ENCODE measurements around the gene FSTL5.

DNA sequence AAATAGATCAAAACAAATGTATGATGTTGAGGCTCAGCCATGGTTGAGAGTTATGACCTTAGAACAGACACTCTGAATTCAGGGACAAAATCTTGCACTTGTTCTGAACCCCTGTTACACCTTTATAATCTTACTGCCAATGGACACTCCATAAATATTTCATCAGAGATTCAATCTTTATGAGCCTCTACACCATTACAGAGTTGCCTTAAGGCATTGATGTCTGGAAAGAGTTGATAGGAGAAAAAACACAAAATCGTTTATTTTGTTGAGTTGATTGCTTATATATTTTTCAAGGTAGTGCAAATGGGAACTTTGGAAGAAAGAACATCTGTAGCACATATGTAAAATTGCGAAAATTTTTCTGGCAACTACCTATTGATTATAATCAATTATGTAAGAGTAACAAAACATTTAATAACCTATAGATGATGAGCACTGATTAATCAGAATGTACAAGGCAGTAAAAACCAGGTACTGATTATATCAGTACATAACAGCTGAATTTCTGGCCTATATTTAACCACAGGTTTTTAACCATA lies 568.5 kb downstream of the FSTL5 start:
- TF ChIP-seq, protein P1, sequence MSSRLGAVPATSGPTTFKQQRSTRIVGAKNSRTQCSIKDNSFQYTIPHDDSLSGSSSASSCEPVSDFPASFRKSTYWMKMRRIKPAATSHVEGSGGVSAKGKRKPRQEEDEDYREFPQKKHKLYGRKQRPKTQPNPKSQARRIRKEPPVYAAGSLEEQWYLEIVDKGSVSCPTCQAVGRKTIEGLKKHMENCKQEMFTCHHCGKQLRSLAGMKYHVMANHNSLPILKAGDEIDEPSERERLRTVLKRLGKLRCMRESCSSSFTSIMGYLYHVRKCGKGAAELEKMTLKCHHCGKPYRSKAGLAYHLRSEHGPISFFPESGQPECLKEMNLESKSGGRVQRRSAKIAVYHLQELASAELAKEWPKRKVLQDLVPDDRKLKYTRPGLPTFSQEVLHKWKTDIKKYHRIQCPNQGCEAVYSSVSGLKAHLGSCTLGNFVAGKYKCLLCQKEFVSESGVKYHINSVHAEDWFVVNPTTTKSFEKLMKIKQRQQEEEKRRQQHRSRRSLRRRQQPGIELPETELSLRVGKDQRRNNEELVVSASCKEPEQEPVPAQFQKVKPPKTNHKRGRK (CRISPR knock-in tag; IDR thresholded peaks at IDR 0.05; ENCODE audit: borderline replicate concordance) = no peak
- TF ChIP-seq, protein P2, sequence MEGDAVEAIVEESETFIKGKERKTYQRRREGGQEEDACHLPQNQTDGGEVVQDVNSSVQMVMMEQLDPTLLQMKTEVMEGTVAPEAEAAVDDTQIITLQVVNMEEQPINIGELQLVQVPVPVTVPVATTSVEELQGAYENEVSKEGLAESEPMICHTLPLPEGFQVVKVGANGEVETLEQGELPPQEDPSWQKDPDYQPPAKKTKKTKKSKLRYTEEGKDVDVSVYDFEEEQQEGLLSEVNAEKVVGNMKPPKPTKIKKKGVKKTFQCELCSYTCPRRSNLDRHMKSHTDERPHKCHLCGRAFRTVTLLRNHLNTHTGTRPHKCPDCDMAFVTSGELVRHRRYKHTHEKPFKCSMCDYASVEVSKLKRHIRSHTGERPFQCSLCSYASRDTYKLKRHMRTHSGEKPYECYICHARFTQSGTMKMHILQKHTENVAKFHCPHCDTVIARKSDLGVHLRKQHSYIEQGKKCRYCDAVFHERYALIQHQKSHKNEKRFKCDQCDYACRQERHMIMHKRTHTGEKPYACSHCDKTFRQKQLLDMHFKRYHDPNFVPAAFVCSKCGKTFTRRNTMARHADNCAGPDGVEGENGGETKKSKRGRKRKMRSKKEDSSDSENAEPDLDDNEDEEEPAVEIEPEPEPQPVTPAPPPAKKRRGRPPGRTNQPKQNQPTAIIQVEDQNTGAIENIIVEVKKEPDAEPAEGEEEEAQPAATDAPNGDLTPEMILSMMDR (IDR thresholded peaks at IDR 0.05) = no peak
- no peak for TF ChIP-seq SOX15 (CRISPR knock-in tag; IDR thresholded peaks at IDR 0.05)
